GM15510 (cell line): ENCODE results near the gene SPDYC.

ENCODE experiments used
- POLR2A ChIP-seq: IDR thresholded peaks from 3 replicates; pipeline ENCODE4 v1.6.1; 2011; ENCODE audit warnings: borderline replicate concordance; ENCODE audit not compliant: insufficient read length; ENCODE audit errors: extremely low read depth

SPDYC gene

DNA sequence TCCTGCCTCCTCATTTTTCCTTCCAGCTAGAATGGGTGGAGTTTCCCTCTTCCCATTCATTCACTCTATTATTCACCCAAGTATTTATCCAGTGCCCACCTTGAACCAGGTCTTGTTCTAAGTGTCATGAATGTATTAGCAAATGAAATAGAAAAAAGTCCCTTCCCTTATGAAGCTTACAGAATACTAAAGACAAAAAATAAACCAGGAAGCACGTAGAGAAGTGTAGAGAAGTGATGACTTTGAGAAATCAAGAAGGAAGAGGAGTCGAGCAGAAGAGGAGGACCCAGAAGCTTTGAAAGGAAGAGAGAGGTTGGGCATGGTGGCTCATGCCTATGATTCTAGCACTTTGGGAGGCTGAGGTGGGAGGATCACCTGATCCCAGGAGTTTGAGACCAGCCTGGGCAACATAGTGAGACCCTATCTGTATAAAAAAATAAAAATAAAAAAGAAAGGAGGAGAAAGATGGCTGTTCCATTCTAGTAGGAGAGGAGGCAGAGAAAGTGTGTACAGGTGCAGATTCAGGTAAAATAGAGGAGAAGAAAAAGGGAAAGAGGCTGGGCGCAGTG, 18.6 kb upstream of the SPDYC start:
- TF ChIP-seq POLR2A, result no peak

DNA sequence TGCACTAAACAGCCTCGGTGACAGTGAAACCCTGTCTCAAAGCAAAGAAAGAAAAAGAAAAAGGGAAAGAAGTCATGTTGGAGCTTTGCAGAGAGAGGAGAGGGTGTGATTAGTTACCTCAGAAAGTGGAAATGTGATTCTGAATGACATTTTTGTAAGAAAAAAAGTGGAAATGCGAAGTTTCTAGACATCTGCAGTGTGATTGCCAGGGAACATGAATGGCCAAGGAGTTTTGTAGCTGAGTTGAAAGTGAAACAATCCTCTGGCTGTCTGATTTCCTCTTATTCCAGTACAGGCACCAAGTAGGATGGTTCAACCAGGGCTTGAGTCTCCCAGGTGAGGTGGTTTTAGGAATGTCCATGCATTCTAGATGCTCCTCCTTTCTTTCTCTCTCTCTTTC, 17.9 kb upstream of the SPDYC start:
- no peak for TF ChIP-seq POLR2A

DNA sequence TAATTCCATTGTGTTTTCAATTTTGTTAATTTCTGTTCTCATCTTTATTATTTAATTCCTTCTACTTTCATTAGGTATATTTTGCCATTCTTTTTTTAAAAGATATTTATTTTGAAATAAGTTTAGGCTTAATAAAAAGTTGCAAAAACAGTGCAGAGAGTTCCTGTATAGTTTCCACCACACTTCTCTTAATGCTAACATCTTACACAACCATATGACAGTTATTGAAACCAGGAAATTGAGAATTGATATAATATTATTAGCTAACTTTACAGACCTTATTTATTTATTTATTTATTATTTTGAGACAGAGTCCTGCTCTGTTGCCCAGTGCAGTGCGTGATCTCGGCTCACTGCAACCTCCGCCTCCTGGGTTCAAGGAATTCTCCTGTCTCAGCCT, 13.8 kb upstream of the SPDYC start:
- no peak for TF ChIP-seq POLR2A

DNA sequence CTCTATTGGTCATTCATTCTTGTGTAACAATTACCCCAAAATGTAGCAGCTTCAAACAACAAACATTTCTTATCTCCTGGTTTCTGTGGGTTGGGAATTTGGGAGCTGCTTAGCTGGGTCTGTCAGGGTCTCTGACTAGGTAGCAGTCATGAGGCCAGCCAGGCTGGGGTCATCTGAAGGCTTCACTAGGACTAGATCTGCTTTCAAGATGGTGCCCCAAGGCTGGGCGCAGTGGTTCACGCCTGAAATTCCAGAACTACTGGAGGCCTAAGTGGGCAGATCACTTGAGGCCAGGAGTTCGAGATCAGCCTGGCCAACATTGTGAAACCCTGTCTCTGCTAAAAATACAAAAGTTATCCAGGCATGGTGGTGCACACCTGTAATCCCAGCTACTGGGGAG, 13.1 kb upstream of the SPDYC start:
- no peak for TF ChIP-seq POLR2A

DNA sequence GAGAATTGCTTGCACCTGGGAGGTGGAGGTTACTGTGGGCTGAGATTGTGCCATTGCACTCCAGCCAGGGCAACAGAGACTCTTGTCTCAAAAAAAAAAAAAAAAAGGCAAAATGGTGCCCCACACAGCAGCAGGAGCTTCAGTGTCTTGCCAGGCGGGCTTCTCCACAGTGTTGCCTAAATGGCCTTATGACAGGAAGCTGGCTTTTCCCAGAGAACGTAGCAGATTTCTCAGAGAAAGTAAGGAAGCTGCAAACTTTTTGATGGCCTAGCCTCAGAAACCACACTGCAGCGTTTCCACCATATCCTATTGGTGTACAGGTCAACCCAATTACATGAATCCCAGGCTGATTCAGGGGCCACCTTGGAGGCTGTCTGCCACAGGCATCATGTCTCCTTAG, 12.7 kb upstream of the SPDYC start:
- no peak for TF ChIP-seq POLR2A

DNA sequence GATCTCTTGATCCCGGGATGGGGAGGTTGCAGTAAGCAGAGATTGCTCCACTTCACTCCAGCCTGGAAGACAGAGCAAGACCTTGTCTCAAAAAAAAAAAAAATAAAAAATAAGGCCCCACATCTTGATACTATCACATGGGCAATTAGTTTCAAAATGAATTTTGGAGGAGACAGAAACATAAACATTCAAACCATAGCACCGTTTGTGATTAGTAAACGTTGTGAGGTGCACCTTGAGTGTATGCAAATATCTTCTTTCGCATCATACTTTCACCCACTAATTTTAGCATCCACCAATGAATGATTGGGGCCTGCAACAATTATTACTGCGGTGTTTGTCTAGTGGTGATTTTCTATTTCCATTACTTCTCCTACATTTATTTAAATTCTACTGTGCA, 11.0 kb upstream of the SPDYC start:
- no peak for TF ChIP-seq POLR2A

DNA sequence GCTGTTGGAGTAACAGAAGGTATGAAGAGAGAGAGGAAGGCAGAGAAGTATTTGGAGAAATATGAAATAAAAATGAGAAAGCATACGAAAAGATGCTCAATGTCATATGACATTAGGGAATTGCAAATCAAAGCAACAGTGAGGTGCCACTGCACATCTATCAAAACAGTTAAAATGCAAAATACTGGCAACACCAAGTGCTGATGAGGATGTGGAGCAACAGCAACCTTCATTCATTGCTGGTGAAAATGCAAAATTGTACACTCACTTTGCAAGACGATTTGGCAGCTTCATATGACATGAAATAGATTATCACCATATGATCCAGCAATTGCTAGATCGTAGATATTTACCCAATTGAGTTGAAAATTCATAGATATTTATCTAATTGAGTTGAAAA, 9.4 kb upstream of the SPDYC start:
- TF ChIP-seq POLR2A, result no peak

DNA sequence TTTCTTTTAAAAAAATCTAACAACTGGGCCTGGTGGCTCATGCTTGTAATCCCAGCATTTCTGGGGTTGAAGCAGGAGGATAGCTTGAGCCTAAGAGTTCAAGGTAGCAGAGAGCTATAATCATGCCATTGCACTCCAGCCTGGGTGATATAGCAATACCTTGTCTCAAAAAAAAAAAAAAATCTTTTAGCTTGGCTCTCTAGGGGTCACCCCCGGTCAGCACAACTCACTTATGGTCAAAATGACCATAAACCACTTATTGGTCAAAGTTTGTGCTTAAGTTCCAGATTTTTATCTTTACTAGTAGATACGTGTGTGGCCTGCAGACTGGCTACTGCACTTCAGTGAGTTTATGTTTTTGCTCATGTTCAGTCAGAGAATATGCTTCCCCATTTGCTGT, 6.3 kb upstream of the SPDYC start:
- TF ChIP-seq POLR2A, result no peak

DNA sequence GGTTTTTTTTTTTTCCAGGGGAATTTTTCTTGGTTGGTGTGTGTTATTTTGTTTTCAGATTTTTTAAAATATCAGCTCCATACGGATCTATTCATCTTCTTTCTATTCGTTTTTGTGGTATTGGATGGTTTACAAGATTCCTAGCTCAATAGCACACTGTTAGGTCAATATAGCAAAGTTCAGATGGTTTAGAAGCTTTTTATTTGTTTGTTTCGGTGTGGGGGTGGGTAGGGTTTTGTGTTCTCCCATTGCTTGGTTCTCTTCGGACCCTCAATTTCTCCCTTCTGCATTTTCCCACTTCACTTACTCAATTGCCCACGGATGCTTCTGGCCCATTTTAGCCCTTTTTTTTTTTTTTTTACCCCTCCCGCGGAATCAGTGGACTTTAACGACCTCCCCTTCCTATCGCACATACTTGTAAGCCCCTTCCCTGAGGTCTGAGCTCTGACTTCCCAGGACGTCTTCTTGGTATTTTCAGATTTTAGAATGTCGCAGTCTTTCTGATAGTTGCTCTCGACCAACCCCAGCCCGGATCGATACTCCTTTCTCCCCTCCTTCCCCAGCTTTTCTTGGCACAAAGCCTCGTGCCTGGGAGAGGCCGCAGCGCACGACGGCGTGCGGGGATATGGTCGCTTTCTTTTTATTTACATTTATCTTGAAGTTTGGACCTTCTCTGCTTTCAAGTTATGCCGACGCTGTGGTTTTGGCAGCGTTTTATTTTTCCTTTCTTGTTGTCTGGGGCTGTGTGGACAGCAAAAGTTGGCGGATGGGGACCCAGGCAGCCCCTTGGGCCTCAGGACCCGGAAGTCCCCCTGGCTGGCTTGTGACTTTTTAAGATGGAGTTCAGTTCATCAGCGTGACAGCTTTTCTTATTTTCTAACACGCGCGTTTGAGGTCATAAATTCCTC, 4.4 kb upstream of the SPDYC start:
- TF ChIP-seq POLR2A, result no peak

DNA sequence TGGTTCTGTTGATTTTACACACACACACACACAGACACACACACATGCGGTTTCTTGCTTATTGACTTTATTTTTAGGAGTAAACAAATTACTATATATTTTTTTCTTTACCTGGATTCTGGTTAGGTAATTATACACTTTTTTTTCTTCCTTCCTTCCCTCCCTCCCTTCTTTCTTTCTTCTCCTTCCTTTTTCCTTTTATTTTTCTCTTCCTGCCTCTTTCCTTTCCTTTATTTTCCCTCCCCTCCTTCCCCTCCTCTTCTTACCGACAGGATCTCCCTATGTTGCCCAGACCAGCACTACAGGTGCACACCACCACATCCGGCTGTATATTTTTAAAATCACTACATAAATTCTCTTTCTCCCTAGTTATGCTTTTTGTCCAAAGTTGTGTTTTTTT, 3.1 kb upstream of the SPDYC start:
- no peak for TF ChIP-seq POLR2A

DNA sequence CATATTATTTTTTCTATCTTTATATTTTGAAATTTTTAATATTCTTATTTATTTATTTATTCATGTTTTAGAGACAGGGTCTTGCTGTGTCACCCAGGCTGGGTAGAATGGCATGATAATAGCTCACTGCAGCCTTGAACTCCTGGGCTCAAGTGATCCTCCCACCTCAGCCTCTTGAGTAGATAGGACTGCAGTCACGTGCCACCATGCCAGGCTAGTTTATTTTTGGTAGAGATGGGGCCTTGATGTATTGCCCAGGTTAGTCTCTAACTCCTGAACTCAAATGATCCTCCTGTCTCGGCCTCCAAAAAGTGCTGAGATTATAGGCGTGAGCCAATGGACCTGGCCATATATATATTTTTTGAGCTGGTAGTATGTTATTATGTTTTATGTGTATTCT, 2.4 kb upstream of the SPDYC start:
- TF ChIP-seq POLR2A, result no peak

DNA sequence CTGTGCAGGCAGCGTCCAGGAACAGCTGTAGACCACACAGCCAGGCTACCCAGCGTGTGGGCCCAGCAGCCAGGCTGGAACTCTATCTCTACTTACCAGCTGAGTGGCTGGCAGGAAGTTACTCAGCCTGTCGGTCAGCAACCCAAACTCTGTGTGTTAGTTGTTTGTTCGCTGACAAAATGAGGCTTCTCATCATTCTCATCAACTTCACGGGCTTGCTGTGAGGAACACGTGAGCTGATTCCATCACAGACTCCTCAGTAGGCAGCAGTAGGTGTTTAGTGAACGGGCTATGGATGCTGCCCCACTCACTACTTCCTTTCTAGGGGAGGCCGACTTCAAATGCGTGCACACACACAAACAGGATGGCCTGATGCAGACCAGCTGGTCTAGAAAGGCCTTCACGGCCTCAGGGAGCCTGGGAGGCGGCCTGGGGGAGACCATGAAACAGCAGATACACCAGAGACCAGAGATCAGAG, 830 bp upstream of the SPDYC start:
- TF ChIP-seq POLR2A, result no peak

DNA sequence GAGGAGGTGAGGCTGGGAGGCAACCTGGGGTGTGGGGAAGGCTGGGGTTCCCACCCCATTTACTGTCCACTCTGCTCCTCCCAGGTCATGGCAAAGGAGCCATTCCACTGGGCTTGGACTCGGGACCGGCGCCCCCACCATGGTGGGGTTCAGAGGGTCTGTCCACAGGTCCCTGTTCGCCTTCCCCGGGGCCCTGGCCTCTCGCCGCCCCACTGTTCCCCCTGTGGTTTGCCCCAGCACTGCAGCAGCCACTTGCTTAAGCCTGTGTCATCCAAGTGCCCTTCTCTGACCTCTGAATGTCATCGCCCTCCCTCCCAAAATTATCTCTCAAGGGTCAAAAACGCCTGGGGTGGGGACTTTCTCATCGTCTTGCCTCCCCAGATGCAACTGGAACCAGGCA, 2.6 kb downstream of the SPDYC start:
- no peak for TF ChIP-seq POLR2A

DNA sequence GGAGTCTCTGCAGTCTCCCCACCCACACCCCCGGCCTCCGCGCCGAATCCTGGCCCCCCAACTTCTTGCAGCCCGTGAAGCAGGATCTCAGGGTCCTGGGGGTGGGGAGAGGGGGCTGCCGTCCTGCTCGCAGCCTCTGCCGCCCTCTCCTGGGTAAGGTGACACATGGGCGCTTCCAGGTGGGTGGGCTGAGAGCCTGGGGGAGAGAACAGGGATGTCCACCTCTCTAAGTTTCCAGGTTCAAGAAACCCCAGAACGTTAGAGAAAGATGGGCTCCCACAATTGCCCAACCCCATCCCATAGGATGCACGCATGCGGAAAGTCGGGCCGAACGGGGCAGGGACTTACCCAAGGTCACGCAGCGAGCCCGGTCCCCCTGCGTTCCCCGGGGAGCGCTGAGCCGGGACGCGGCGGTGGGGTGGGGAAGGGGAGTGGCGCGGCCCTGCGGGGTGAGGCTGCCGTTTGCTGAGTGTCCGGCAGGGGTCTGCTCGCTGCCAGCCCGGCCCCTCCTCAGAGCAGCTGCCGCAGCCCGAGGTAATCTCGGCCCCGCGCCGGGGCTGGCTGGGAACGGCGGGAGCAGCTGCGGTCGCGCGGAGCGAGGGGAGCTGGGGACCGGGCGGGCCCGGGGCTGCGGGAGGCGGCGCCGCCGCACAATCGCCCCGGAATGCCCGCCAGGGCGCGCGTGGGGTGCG, 11.0 kb downstream of the SPDYC start:
- TF ChIP-seq POLR2A, result no peak

DNA sequence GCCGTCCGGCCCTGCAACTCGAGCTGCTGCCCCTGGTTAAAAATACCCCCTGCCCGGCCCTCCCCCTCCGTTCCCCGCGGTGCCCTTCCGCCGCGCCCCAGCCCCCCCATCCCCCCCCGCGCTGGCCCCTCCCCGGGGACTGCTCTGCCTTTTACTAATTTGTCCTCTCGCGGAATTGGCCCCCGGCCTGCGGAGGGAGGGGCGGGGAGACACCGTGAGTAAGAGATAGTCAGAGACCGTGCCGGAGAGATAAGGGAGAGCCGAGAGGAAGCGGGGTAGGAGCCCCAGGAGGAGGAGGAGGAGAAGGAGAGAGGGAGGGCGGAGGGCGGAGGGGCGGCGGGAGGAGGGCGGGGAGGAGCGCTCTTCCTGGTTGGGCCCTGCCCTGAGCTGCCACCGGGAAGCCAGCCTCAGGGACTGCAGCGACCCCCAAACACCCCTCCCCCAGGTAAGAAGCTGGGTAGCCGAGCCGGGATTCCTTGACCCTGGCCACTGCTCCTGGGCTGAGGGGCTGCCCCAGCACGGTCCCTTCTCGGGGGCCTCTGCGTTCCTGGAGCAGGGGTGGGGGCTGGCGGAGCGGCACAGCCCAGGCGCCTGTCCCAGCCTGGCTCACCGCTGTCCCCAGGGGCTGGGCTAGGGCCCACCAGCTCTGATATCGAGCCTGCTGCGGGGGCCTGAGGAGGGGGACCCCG, 11.7 kb downstream of the SPDYC start, which contains the start of gene CAPN1:
CAPN1 (plus strand) TSS at position 360 of the 689 bp plus-strand sequence. CDS start 774 bp downstream, outside the sequence.
- TF ChIP-seq POLR2A, result peak; percentile 50
